NCI-H187 (cell line): ENCODE data around the gene LCLAT1.

Source experiments
- DNase-seq, 2 experiments: peaks; one replicate each; lab custom pipeline; 2025; lab: John Stamatoyannopoulos, UW

The LCLAT1 gene

DNA sequence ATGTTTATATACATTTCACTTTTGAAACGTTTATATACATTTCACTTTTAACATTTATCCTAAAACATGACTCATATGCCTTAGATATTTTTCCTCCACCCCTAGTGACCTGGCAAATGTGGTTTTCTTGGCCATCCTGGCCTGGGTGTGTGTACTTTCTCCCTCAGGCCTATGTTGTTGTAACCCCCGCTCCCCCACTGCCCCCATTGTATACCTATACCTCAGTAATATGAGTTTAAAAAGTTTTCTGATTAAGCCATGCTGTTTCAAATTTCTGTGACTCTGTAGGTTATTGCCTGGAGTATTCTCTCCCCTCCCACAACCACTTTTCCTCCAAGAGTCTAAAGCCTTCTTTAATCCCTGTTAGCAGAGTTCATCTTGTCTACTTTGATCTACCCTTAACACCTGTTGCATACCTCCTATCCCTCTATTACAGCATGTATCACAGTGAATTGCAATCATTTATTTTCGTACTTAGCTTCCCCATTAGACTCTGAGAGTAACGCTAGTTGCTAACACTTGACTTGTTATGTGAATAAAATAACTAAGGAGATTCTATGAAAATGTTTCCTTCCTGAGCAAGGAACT is 67.9 kb downstream of the LCLAT1 start:
- DNase-seq: no peak

DNA sequence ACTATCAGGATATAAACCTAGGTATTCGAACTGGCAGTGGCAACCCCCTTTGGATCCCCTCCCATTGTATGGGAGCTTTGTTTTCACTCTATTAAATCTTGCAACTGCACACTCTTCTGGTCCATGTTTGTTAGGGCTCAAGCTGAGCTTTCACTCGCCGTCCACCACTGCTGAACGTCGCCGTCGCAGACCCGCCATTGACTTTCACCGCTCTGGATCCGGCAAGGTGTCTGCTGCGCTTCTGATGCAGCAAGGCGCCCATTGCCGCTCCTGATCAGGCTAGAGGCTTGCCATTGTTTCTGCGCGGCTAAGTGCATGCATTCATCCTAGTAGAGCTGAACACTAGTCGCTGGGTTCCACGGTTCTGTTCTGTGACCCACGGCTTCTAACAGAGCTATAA is 69.1 kb downstream of the LCLAT1 start:
- DNase-seq: no peak

DNA sequence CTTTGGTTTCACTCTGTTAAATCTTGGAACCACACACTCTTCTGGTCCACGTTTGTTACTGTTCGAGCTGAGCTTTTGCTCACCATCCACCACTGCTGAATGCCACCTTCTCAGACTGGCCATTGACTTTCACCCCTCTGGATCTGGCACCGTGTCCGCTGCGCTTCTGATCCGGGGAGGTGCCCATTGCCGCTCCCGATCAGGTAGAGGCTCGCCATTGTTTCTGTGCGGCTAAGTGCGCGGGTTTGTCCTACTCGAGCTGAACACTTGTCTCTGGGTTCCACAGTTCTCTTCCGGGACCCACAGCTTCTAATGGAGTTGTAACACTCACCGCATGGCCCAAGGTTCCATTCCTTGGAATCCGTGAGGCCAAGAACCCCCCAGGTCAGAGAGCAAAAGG is 72.8 kb downstream of the LCLAT1 start:
- DNase-seq: no peak

DNA sequence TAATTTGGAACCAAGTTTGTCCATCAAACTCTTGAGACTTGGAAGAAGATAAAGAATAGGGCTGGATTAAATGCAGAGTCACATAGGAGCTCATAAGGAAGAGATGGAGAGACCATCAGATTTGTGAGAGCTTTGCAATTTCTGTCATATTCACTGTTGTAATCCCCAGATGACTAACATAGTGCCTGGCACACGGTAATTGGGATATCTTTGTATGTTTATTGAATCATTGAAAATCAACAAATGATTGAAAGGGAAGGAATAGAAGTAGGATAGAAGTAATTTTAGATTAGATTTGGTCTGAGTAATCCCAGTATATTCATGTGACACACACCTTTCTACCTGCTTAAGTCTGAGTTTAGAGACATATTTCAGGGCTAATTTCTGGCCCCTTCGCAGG is 75.4 kb downstream of the LCLAT1 start:
- DNase-seq: no peak

DNA sequence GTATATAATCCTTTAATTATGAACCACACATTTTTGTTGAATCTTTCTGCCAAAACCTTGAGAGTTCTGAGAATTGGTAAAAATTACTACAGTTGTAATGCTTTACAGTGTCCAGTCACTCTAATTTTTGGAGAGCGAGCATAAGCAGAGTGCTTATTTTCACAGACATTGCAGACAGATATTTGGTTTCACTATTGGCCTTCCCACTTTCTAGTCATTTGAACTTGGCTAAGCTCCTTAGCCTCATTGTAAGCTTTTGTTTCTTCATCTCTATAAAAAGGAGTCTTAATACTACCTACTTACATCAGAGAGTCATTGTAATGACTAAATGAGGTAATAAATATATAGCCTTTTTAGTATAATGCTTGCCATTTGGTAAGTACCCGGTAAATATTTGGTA is 80.4 kb downstream of the LCLAT1 start:
- no peak for DNase-seq

DNA sequence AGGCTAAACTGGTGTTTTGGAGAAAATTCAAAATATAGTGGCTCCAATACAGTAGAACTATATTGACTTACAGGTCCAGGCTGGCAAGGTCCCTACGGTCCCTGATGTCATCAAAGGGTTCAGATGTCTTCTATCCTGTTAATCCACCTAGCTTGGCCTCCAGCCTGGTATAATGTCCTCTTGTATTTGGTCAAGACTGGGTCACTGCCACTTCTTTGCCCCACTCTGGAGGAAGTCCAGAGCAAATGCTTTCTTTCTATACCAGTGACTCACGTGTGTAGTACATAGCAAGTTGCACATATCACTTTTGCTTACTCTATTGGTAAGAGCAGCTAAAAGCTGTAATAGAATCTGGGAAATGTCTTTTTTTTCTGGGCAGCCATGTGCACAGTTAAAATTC is 80.8 kb downstream of the LCLAT1 start:
- no peak for DNase-seq

DNA sequence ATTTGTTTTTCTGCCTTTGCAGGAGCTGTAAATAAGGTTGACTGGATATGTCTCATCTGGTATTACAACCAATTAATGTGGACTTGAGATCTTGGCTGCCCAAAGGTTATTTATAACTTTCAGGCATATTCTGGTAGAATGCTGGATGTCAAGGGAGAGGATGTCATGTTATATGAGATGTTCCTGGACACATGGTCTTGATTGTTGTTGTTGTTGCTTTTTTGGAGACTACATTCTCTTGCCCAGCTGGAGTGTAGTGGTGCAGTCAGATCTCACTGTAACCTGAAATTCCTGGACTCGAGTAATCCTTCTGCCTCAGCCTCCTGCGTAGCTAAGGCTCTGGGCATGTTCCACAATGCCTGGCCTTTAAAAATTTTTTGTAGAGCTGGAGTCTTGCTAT is 83.3 kb downstream of the LCLAT1 start:
- no peak for DNase-seq

DNA sequence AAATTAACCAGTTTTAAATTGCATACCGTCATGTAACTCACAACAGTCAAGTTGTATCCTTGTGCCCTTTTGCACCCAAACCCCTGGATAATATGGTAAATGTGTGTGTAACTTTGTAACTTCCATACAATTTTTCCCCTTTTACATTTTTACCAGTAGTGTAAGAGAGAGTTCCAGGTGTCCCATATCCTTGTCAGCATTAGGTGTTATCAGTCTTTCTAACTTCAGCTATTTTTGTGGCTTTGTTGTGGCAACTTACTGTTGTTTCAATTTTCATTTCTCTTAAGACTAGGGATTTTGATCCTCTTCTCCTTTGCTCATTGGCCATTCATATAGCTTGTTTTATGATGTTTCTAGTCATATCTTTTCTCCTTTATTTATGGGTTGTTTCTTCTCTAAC is 94.6 kb downstream of the LCLAT1 start:
- no peak for DNase-seq

DNA sequence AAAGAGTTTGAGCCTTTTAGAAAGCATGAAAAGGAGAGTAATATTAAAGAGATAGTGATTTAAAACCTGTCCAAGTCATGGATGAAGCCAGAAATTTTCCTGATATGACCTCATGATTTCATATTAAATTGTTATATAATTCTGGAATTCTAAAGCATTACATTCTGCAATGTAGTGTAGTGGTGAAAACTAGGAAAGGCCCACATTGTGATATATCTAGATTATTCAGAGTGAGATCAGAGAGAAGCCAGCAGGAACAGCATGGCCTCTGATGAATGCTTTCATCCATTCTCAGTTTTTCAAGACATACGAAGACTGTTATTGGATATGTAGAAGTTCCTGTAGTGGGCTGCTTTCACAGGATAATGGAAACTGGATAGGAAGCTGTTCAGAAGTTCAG is 98.8 kb downstream of the LCLAT1 start:
- no peak for DNase-seq

DNA sequence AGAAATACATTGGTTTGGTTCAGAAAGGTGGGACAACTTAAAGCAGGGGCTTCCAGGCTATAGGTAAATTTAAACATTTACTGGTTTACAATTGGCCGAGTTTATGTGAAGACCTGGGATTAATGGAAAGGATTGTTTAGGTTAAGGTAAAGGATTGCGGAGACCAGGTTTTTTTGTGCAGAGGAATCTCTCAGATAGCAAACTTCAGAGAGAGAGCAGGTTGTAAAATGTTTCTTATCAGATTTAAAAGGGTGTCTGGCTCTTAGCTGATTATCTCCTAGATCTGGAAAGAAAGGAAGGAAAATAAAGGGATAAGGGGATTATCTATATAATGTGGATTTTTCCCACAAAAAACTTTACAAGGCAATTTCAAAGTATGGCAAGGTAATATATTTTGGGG is 101.3 kb downstream of the LCLAT1 start:
- no peak for DNase-seq

DNA sequence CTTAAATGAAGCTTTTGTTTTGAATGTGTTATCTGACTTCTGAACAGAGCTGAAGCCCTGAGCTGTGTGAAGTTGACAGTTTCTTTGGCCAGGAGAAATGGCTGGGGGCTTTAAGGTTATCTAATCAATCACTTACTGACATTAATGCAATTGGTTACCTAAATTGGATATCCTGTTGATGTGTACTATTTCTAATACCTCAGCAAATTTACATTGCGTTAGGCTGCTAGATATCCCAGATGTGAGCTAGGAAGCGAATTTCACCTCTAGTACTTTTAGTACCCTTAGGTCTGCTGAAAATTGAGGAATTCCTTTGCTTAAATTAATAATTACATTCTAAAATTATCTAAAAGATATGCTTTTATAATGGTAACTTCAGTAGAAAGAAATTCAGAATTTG is 102.0 kb downstream of the LCLAT1 start:
- no peak for DNase-seq

DNA sequence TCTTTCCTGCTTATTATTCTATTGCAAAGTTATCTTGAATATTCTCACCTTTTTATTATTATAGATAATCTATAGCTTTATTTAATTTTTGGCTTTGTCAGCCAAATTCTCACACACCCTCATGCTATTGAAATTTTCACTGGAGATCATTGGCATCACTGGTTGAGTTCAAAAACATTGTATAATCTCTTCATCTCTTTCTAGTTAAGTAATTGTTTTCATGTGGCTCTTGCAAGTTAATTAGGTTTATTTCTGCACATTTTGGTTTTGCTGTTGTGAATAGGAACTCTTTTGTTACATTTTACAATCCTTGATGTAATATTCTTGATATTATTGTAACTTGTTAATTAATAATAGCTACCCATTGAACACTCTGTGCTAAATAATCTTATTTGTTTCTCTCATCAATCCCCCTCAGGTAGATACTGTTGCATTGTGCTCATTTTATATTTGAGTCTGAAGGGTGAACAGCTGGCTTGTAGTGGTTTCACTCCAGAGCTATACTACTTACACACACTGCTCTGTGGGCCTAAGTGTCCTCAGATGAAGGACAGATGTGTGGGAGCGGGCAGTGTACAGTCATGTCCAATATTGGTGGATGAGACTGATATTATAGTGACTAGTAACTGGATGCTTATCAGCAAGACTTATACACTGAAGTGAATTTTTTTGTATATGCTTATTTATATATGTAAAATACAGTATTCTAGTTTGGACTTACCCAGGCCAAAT is 112.7 kb downstream of the LCLAT1 start:
- DNase-seq: no peak

DNA sequence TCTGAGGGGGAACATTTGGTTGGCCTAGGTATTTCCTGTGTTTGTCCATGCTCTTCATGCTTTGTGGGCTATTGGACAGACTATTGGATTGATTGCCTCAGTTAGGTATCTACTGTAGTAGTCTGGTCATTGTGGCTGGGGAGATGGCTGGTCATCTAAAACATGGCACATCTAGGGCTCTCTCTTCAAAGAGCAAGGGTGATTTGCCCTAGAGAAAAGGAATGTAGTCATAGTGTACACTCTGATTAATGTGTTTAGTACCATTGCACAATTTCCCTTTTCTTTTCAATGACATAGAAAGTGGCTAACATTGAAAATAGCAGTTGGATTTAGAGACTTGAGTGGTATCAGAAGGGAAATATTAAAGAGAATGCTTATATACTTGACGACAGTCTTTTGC is 114.3 kb downstream of the LCLAT1 start:
- DNase-seq: no peak

DNA sequence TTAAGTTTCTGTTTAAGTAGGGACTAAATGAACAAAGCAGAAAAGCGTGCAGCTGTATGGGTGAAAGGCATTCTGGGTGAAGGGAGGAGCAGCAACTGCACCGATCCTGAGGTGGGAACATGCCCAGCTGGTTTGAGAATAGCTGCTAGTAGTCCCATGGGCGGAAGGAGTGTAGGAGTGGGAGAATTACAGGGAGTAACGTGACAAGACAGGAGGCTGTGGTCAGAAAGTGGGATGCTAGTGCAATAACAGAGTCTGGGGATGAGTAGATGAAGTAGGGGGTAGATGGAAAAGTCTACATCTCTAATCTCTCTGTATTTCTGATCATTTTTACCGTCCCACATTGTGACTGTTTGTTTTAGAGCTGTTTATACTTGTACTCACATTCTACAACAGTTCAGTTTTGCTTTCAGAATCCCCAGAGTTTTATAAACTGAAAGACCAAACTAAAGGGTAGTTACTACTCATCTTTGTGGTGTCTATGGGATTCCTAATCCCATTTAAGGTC is 118.9 kb downstream of the LCLAT1 start:
- peak in 1 of 2 experiments; percentile 8 for DNase-seq

DNA sequence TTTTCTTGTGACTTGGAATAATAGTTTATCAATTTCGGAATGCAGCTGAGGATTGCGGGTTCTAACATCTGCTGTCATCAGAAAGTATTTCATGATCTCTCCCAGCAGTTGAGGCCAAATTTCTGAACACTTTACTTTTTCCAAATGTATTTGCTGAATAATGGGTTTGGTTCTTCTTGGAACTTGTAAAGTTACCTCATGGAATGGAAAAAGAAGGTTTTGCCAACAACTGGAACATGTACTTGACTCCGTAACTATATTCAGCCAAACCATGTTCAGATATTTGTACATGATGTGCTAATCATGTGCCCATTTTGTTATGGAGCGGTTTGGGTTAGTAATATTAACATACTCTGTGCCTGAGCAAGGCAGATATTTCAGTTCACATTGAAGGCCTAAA is 119.6 kb downstream of the LCLAT1 start:
- DNase-seq: no peak

DNA sequence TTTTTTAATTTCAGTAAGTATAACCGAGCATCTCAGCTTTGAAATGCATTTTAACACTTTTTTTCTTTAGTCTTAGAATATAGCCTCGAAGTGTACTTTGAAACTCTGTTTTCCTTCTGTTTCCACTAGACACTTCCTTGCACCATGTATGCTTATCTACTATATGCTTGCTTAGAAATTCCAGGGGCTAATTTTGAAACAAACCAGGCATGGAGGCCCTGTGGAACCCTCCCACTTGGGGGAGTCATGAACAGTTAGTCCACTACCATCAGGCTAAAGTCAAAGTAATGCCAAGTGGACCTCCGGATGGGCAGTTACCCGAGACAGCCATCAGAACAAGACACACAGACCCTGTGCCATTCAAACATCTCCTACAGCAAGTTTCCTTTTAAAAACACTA is 120.3 kb downstream of the LCLAT1 start:
- no peak for DNase-seq

DNA sequence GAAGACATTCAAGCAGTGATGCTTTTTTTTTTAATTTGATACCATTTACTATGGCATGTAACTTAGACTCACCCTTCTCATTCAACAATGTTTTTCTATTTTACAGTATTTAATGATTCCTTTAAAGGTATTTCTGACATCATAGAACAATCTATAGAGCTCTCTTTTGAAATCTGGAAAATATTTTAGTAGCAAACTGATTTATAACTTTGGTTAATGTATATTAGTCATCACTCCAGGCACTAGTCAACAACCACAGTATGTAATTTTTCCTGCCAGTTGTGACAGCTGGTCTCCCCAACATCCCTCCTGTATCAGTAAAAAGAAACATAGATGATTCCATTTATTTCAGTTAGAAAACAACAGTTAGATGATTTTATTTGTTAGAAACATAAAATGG is 122.9 kb downstream of the LCLAT1 start:
- DNase-seq: no peak

DNA sequence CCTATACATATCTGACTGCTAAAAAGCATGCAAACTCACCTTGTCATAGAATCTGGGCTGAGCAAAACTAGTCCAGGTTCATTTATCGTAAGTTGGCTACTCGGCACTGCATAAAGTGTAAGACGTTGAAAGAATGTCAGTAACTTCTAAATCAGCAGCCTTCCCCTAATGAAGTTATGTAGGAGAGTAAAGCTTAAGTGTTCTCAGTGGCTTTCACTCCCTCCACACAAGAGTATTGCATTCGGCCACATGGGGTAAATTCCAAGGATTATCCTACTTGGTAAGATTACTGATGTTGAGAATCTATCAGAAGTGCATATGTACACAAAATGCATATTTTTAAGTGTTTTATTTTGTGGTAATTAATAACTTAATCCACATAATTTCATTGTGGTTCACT is 130.1 kb downstream of the LCLAT1 start:
- DNase-seq: no peak

DNA sequence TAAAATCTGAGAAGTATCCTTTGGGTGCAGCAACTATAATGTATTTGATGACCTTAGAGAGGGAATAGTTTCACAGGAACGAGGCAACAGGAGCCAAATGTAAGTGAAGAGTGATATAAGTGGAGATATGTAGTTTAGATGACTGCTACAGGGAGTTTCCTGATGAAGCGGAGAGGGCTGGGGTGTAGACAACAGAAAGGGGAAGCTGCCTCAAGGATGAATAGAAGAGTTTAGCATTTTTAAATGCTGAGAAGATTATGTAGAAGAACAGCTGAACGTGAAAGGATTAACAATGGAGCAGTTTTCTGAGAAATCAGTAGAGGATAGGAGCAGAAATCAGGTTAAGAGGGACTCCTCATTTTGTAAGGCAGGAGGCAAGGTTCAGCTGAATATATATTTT is 133.3 kb downstream of the LCLAT1 start:
- DNase-seq: no peak

DNA sequence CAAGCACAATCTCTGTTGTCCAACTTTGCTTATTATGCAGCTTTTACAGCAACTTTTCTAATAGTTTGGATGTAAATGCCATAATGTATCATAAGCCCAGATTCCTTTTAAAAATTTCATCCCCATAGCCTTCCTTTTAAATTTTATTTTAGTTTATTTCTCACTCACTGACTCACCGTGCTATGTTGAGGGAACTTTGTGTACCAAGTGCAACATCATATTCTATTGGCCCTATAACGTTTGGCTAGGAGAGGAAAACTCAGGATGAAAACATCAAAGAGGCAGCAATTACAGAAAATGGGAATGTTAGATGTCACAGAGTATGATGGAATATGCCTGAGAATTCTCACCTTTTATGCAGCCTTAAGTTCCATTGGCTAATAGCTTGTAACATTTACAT is 135.5 kb downstream of the LCLAT1 start:
- no peak for DNase-seq

DNA sequence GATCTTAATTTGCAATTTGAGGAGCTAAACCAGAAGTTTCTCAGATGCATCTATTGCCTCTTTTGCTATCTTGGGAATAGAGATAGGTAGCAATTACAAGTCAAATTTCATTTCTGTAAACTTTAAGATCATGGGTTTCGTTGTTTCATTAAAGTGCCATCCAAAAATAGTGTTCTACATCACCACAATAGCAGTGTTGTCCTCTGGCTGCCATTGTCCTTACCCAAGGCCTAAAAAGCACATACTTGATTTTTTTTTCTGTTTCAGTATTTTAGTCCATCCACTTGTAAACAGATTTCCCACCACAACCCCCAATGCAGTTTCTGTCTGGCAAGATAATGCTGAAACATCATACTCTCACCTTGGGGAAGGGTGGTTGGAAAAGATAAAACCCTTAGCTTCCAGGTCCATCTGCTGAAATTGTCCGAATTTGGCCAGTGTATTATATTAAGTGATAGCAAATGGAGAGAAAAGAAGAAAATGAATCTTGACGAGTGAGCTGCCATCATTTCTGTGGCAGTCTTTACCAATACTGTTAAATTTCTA is 136.2 kb downstream of the LCLAT1 start:
- no peak for DNase-seq

DNA sequence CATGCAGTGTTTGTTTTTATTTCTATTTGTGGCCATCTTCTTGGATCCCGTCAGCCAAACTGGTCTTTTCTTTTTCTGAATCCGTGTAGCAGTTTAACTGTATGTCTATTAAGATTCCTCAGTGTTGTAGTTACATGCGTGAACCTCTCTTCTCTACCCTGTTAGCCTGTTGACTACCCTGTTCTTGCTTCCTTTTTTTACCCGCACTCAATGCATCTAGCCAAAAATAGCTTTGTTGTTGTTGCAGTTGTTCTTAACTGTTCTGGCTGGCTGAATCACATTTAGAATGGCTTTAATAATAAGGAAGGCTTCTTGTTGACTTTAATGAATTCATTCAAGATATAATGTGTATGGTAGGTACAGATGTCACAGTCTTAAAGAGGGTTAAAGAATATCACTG is 137.1 kb downstream of the LCLAT1 start:
- no peak for DNase-seq

DNA sequence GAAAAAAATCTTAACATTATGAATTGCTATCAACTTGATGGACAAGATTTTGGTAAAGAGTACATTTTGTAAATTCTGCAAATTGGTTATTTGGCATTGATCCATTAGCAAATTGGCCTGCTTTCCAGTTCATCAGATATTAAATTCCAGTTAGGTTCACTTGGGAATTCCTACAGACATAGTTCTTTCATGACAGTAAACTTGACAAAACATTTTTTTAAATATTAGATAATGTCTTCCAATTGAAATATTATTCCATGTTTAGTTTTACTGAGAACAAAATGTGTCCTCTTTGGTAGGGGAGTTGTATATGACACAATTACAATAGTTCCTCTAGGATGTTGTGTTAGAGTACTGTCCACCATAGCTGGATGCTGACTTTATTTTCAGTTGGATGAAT is 141.9 kb downstream of the LCLAT1 start:
- DNase-seq: no peak

DNA sequence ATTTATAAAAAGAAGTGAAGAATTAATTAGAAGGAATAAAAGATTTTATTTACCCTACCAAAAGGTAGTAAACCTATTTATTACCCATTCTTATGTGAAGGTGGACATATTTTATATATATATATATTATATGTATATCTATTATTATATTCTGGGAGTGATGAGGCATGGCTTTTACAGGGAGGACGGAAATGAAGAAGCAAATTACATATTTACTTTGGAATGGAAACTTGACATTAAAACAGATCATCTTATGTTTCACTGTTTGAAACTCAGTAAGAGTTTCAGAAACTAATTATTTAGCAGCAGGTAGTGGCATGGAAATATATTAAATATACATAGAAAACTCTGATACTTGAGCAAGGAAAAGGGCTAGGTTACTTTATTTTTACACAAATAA is 143.4 kb downstream of the LCLAT1 start:
- no peak for DNase-seq
